Endothelial cell of umbilical vein (primary cell): ENCODE data around the gene SPAG6. TPM values are rescaled to one million over a fixed set of nuclear protein-coding genes. Genes with fewer than 3 reads are reported as not detected.

ENCODE experiments used
- BruUV-seq: library from RNA; stranded (reverse); fragments of 400-500 nt; replicated peaks from 2 replicates; lab custom pipeline; 2021; lab: Mats Ljungman, UMichigan
- CTCF ChIA-PET: fragments of 300-600, 350-600 bp; sonication (Branson Sonifier 250); formaldehyde crosslinking; loops from one replicate; lab custom pipeline; 2021; ENCODE audit warnings: antibody characterized with exemption, inconsistent platforms; lab: Charles Lee
- POLR2A ChIA-PET: fragments of 300-600, 350-600 bp; sonication (Branson Sonifier 250); formaldehyde crosslinking; loops from one replicate; lab custom pipeline; 2021; ENCODE audit warnings: antibody characterized with exemption, inconsistent platforms; lab: Charles Lee
- DNase-seq: peaks from one replicate; pipeline ENCODE4 v3.0.0-alpha.2; 2011; ENCODE audit warnings: low read depth, low spot score
- FAIRE-seq: peaks from 2 replicates; lab custom pipeline; 2011; peaks lifted over from hg19 to GRCh38; lab: Jason Lieb, UNC
- H2AFZ ChIP-seq: 2 replicates; pipeline ENCODE4 v1.6.0; 2012; ENCODE audit warnings: low read depth, low read length, control low read depth, inconsistent platforms
- H3K27ac ChIP-seq: 2 replicates; pipeline ENCODE4 v1.5.1; 2011; ENCODE audit warnings: low read depth, mild to moderate bottlenecking, control low read depth, low read length, moderate library complexity; ENCODE audit not compliant: insufficient read depth
- H3K27me3 ChIP-seq, 2 experiments: 2 replicates each; pipeline versions ENCODE4 v1.6.0 to v1.6.1; 2011; ENCODE audit warnings: low read length in 2 of 2, mixed read lengths in 1 of 2; ENCODE audit not compliant: control insufficient read depth in 2 of 2, insufficient read depth in 2 of 2
- H3K36me3 ChIP-seq, 2 experiments: 2 replicates in 1 of 2; 3 replicates in 1 of 2; pipeline ENCODE4 v1.5.1; 2011; ENCODE audit warnings: low read length in 2 of 2, mild to moderate bottlenecking in 1 of 2, moderate library complexity in 1 of 2; ENCODE audit not compliant: control insufficient read depth in 2 of 2, insufficient read depth in 2 of 2; ENCODE audit errors: extremely low read depth in 1 of 2
- H3K4me1 ChIP-seq: 3 replicates; pipeline ENCODE4 v1.5.1; 2011; ENCODE audit warnings: mild to moderate bottlenecking, low read length; ENCODE audit not compliant: control insufficient read depth, insufficient read depth; ENCODE audit errors: extremely low read depth
- H3K4me2 ChIP-seq: 2 replicates; pipeline ENCODE4 v1.6.1; 2011; ENCODE audit warnings: low read length, control low read depth, mixed read lengths; ENCODE audit not compliant: insufficient read depth
- H3K4me3 ChIP-seq, 3 experiments: fragments of 200-600 bp in 1 of 3; sonication (generic), shearing (Covaris generic) in 1 of 3; replicated peaks in 1 of 3; 2 replicates each; pipeline ENCODE4 v1.5.1; 2011 to 2016; ENCODE audit warnings: control low read depth in 3 of 3, low read length in 3 of 3, mild to moderate bottlenecking in 2 of 3, inconsistent platforms in 1 of 3, low read depth in 1 of 3, moderate library complexity in 1 of 3; ENCODE audit not compliant: insufficient read depth in 1 of 3
- H3K79me2 ChIP-seq: 2 replicates; pipeline ENCODE4 v1.6.0; 2012; ENCODE audit warnings: low read length, inconsistent platforms; ENCODE audit not compliant: control insufficient read depth, insufficient read depth
- H3K9ac ChIP-seq: replicated peaks from 2 replicates; pipeline ENCODE3; 2011; ENCODE audit warnings: low read length, control low read depth; ENCODE audit not compliant: insufficient read depth; ENCODE audit errors: extremely low read depth
- H3K9me1 ChIP-seq: replicated peaks from 3 replicates; pipeline ENCODE4 v1.6.0; 2011; ENCODE audit warnings: mild to moderate bottlenecking, low read length; ENCODE audit not compliant: control insufficient read depth, insufficient read depth; ENCODE audit errors: extremely low read depth
- H3K9me3 ChIP-seq: replicated peaks from 2 replicates; pipeline ENCODE4 v1.5.1; 2012; ENCODE audit warnings: low read length, inconsistent platforms; ENCODE audit not compliant: control insufficient read depth, insufficient read depth
- H4K20me1 ChIP-seq: replicated peaks from 2 replicates; pipeline ENCODE3; 2011; ENCODE audit warnings: mild to moderate bottlenecking, low read length; ENCODE audit not compliant: control insufficient read depth, insufficient read depth; ENCODE audit errors: extremely low read depth
- CTCF ChIP-seq, 2 donors: IDR thresholded peaks; 1 replicate in 1 of 2; 2 replicates in 1 of 2; pipeline ENCODE4 v1.5.1; 2011; ENCODE audit warnings: low read length in 2 of 2, mild to moderate bottlenecking in 2 of 2, moderate library complexity in 2 of 2, control low read depth in 1 of 2, inconsistent platforms in 1 of 2, low read depth in 1 of 2; ENCODE audit not compliant: insufficient read depth in 1 of 2; ENCODE audit errors: extremely low read depth in 1 of 2
- EZH2 ChIP-seq: IDR thresholded peaks from 2 replicates; pipeline ENCODE4 v1.6.1; 2012; ENCODE audit warnings: borderline replicate concordance, low read depth, mild to moderate bottlenecking, moderate library complexity, low read length, inconsistent platforms; ENCODE audit not compliant: severe bottlenecking
- FOS ChIP-seq: IDR thresholded peaks from 2 replicates; pipeline ENCODE4 v1.6.1; 2011; ENCODE audit warnings: mild to moderate bottlenecking, low read length, moderate library complexity, borderline replicate concordance; ENCODE audit not compliant: insufficient read depth
- GATA2 ChIP-seq: IDR thresholded peaks from 2 replicates; pipeline ENCODE4 v1.7.0; 2011; ENCODE audit warnings: low read depth, mild to moderate bottlenecking, moderate library complexity, mixed read lengths, low read length; ENCODE audit not compliant: insufficient read length, insufficient read depth
- JUN ChIP-seq: IDR thresholded peaks from 2 replicates; pipeline ENCODE4 v1.6.1; 2011; ENCODE audit warnings: borderline replicate concordance, low read depth; ENCODE audit not compliant: insufficient read length, insufficient read depth
- MAX ChIP-seq: IDR thresholded peaks from 2 replicates; pipeline ENCODE4 v1.6.1; 2011; ENCODE audit not compliant: insufficient read depth, insufficient read length
- MYC ChIP-seq: IDR thresholded peaks from one replicate; pipeline ENCODE4 v1.6.1; 2011; ENCODE audit warnings: mild to moderate bottlenecking, low read depth, low read length
- POLR2A ChIP-seq: IDR thresholded peaks from 2 replicates; pipeline ENCODE4 v1.6.1; 2012; ENCODE audit warnings: low read depth, mild to moderate bottlenecking, control low read depth, low read length
- POLR2AphosphoS5 ChIP-seq: IDR thresholded peaks from 2 replicates; pipeline ENCODE4 v1.6.1; 2012; ENCODE audit warnings: low read depth, mild to moderate bottlenecking, control low read depth, low read length, moderate library complexity; ENCODE audit not compliant: insufficient read depth
- dilution Hi-C: fragments of 300-500 bp; cut with MboI; formaldehyde crosslinking; loops from one replicate; pipeline ENCODE4 v1.15.0; 2019; ENCODE audit warnings: low sequenced_read_pairs; ENCODE audit not compliant: extremely low pct_ligation_motif_present
- intact Hi-C: fragments of 100-400 bp; cut with micrococcal nuclease; formaldehyde crosslinking; loops from one replicate; pipeline ENCODE4 v1.10.0; 2022
- polyA plus RNA-seq, 4 experiments: library from polyadenylated mRNA; depleted of rRNA in 3 of 4; stranded (reverse) in 3 of 4; unstranded in 1 of 4; fragments of >200 nt; gene quantifications; 2 replicates each; pipeline versions ENCODE4 v1.2.1 to v1.2.3, GENCODE V29; 2011 to 2012; ENCODE audit warnings: missing spikeins in 1 of 4
- total RNA-seq: library from RNA; stranded (reverse); gene quantifications from 2 replicates; pipeline ENCODE4 v1.2.3, GENCODE V29; 2021

SPAG6 gene
- total and polyA plus RNA-seq, 2 donors (not counting 3 experiments of a cell fraction or from before 2014, with no cell fraction given) = not detected

- FAIRE-seq = peak; percentile 70
- BruUV-seq = no TSS peak
- Histone ChIP-seq H3K79me2 (no peaks in the 10 kb centered on the region), H3K27ac (no peak overlapping the region), H3K4me3 (no peak overlapping the region), H2AFZ (no peak overlapping the region), H3K4me2 (peak overlapping the region; percentile 59), H3K9me1 (no peaks in the 10 kb centered on the region), H3K9ac (no peak overlapping the region), H3K4me1 (peaks cover 27% of the 10 kb centered on the region), H4K20me1 (no peaks in the 10 kb centered on the region), H3K27me3 (no peaks in the 10 kb centered on the region), H3K9me3 (no peaks in the 10 kb centered on the region), H3K36me3 (no peaks in the 10 kb centered on the region)
- CTCF ChIA-PET = interaction anchor here (1.1 to 1.2 kb wide), 2 partner anchors 9 to 561 kb away, joined by 3 read pairs; no protein-coding TSS in a partner anchor
- TF ChIP-seq JUN (peak; percentile 82), EZH2 (peak; percentile 33), FOS (peak; percentile 34), MAX (no peak), POLR2AphosphoS5 (no peak)
- dilution Hi-C loops = no loop called here
- peak; percentile 77 for DNase-seq
- POLR2A ChIA-PET = no interaction called here
- intact Hi-C loops = loop anchor here (1.0 kb wide), 1 partner anchor 9 kb away; no protein-coding TSS in a partner anchor
These were observed 82.7 kb downstream of the SPAG6 start for GRCh38 chr10:22427890-22428571.

- no TSS peak for BruUV-seq
- Histone ChIP-seq H3K9me3 (no peaks in the 10 kb centered on the region), H3K4me3 (no peak overlapping the region), H3K9ac (no peak overlapping the region), H3K27me3 (no peaks in the 10 kb centered on the region), H2AFZ (no peak overlapping the region), H3K36me3 (no peaks in the 10 kb centered on the region), H3K4me1 (peaks cover 32% of the 10 kb centered on the region), H3K27ac (no peak overlapping the region), H3K9me1 (no peaks in the 10 kb centered on the region), H4K20me1 (no peaks in the 10 kb centered on the region), H3K79me2 (no peaks in the 10 kb centered on the region), H3K4me2 (peak overlapping the region; percentile 59)
- intact Hi-C loops = no loop called here
- dilution Hi-C loops = no loop called here
- DNase-seq = peak; percentile 17
- CTCF ChIA-PET = interaction anchor here (1.2 to 2.5 kb wide), 4 partner anchors 10 to 932 kb away, joined by 3 to 10 read pairs (median 6); no protein-coding TSS in a partner anchor
- POLR2A ChIA-PET = interaction anchor here (0.6 to 1.0 kb wide), 3 partner anchors 13 to 910 kb away, joined by 3 to 4 read pairs (median 3); partner anchors contain the start of gene COMMD3
- FAIRE-seq = no peak
- TF ChIP-seq POLR2A (no peak), CTCF (IDR thresholded peaks at IDR 0.05; ENCODE audit: extremely low read depth in 1 of 2, insufficient read depth in 1 of 2, low read depth in 1 of 2, low read length in 2 of 2) (no peak), JUN (no peak), EZH2 (no peak), MYC (no peak), FOS (no peak), GATA2 (no peak), POLR2AphosphoS5 (no peak), MAX (no peak)
These were observed 83.8 kb downstream of the SPAG6 start for GRCh38 chr10:22429146-22429545.
